Measurements from ENCODE around the gene MYLIP. TPM values are rescaled to one million over a fixed set of nuclear protein-coding genes. Genes with fewer than 3 reads are reported as not detected.

Gene MYLIP
- total RNA-seq, 4 donors from 2014 or later: 8.6 to 32.0 (median 17.5) TPM

GRCh38 chr6:16106991-16107787 is 21.7 kb upstream of the MYLIP start:
- 92 to 95% methylated on average over 3 to 8 of the region's 8 CpGs for WGBS, 2 donors
- H3K4me3 ChIP-seq: no peak overlapping the region
- TF ChIP-seq, protein P1, sequence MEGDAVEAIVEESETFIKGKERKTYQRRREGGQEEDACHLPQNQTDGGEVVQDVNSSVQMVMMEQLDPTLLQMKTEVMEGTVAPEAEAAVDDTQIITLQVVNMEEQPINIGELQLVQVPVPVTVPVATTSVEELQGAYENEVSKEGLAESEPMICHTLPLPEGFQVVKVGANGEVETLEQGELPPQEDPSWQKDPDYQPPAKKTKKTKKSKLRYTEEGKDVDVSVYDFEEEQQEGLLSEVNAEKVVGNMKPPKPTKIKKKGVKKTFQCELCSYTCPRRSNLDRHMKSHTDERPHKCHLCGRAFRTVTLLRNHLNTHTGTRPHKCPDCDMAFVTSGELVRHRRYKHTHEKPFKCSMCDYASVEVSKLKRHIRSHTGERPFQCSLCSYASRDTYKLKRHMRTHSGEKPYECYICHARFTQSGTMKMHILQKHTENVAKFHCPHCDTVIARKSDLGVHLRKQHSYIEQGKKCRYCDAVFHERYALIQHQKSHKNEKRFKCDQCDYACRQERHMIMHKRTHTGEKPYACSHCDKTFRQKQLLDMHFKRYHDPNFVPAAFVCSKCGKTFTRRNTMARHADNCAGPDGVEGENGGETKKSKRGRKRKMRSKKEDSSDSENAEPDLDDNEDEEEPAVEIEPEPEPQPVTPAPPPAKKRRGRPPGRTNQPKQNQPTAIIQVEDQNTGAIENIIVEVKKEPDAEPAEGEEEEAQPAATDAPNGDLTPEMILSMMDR (IDR thresholded peaks at IDR 0.05): no peak
- TF ChIP-seq POLR2A (IDR thresholded peaks at IDR 0.05): no peak
- H3K36me3 ChIP-seq: no peaks in the 10 kb centered on the region
- no peak overlapping the region for H3K27ac ChIP-seq
- DNase-seq: no peak
- H3K9me3 ChIP-seq: no peaks in the 10 kb centered on the region
- intact Hi-C loops (cut with DNase I): no loop called here
- H3K4me1 ChIP-seq: no peaks in the 10 kb centered on the region
- H3K27me3 ChIP-seq: no peaks in the 10 kb centered on the region

DNA sequence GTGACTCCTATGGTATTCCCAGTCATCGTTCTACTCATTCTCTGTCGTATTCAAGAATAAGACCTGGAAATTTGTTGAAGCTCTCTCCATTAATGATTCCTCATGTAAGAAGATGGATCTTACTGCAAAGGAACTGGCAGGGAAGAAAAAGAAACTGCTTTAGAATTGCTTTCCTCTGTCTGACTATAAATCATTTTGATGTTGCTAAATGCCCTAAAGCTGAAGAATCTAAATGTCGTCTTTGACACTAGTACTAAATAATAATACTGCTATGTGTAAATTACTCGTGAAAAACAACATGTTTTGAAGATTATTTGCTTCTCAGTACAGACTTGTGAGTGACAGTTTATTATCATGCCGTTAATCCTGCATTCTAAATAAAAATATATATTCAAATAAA is 20.5 kb upstream of the MYLIP start:
- no peak for DNase-seq
- no peaks in the 10 kb centered on the region for H3K9me3 ChIP-seq
- no peak overlapping the region for H3K27ac ChIP-seq
- no peak overlapping the region for H3K4me3 ChIP-seq
- 66 to 70% methylated on average over 5 of the region's 5 CpGs for WGBS, 2 donors
- no peaks in the 10 kb centered on the region for H3K36me3 ChIP-seq
- no peaks in the 10 kb centered on the region for H3K27me3 ChIP-seq
- TF ChIP-seq, protein P1 (IDR thresholded peaks at IDR 0.05): no peak
- no peak for TF ChIP-seq POLR2A (IDR thresholded peaks at IDR 0.05)
- H3K4me1 ChIP-seq: no peaks in the 10 kb centered on the region
- intact Hi-C loops (cut with DNase I): no loop called here

DNA sequence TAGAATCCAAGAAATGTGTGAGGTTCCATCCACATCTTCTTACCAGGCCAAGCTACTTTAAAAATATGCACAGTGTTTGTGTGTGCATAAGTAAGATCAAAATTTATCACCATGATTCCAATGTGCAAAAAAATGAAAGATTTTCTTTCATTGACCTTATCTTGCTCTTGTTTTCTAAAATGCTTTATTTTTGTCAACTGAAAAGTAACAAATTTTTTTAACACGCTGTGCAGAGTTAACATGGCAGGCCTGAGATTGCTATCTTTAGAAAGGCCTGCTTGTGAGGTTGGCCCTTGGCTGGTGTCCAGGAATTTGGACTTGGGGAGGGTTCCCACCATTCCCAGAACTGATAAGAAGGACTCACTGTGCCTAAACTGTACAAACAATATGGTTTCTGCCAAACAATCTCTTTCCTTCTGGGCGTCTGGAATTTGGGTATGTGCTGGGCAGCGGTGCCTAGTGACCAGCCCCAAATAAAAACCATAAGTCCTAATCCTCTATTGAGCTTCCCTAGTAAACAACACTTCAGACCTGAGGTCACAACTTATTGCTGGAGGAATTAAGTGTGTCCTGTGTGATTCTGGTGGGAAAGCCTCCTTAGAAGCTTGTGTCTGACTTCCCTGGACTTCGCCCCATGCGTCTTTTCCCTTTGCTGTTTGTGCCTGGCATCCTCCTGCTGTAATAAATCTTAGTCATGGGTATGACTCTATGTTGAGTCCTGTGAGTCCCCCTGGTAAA is 19.8 kb upstream of the MYLIP start:
- WGBS, 2 donors: 79 to 81% methylated on average over 5 of the region's 5 CpGs
- intact Hi-C loops (cut with DNase I): no loop called here
- Histone ChIP-seq H3K27me3 (no peaks in the 10 kb centered on the region), H3K4me3 (no peak overlapping the region), H3K36me3 (no peaks in the 10 kb centered on the region), H3K9me3 (no peaks in the 10 kb centered on the region), H3K27ac (peak overlapping the region in 1 of 4 donors; percentile 38), H3K4me1 (no peaks in the 10 kb centered on the region)
- DNase-seq: no peak
- TF ChIP-seq, protein P1 (IDR thresholded peaks at IDR 0.05): no peak
- TF ChIP-seq POLR2A (IDR thresholded peaks at IDR 0.05): no peak

DNA sequence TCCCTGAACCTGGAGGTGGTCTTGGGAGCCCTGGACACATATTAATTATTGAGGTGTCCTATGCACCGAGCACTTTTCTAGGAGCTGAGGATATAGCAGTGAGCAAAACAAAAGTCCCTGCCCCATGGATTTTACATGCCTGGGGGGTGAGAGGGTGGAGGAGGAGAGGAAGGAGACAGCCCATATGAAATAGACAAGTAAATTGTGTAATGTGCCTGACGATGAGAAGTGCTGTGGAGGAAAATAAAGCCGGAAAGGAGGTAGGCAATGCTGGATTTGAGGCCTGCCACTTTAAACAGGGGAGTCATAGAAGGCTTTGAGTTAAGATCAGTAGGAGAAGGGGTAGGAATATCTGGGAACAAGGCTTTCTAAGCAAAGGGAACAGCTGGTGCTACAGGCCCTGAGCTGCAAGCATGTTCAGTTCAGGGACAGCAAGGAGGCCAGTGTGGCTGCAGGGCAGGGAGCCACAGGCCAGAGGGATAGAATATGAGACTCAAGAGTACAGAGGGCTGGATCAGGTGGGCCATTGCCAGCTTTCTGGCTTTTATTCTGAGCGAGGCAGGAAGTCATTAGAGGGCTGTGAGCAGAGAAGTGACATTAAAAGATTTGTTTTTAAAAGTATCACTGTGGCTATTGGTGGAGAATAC is 19.1 kb upstream of the MYLIP start:
- intact Hi-C loops (cut with DNase I): no loop called here
- DNase-seq: no peak
- H3K36me3 ChIP-seq: no peaks in the 10 kb centered on the region
- no peak overlapping the region for H3K4me3 ChIP-seq
- H3K4me1 ChIP-seq: no peaks in the 10 kb centered on the region
- peak overlapping the region in 2 of 4 donors; percentile 3 to 38 for H3K27ac ChIP-seq
- H3K9me3 ChIP-seq: no peaks in the 10 kb centered on the region
- WGBS, 2 donors: 54 to 63% methylated on average over 3 to 4 of the region's 4 CpGs
- H3K27me3 ChIP-seq: no peaks in the 10 kb centered on the region
- TF ChIP-seq, protein P1 (IDR thresholded peaks at IDR 0.05): no peak
- no peak for TF ChIP-seq POLR2A (IDR thresholded peaks at IDR 0.05)

- 82 to 85% methylated on average over 4 of the region's 4 CpGs for WGBS, 2 donors
- intact Hi-C loops (cut with DNase I): no loop called here
These were observed 10.1 kb upstream of the MYLIP start for GRCh38 chr6:16118825-16119224.

More at GRCh38 chr6:16118825-16119224, 10.1 kb upstream of the MYLIP start:
- TF ChIP-seq, protein P1 (IDR thresholded peaks at IDR 0.05): no peak
- no peak for TF ChIP-seq POLR2A (IDR thresholded peaks at IDR 0.05)
- H3K4me1 ChIP-seq: no peaks in the 10 kb centered on the region
- no peaks in the 10 kb centered on the region for H3K9me3 ChIP-seq
- no peak for DNase-seq
- H3K27ac ChIP-seq: no peak overlapping the region
- no peak overlapping the region for H3K4me3 ChIP-seq
- H3K27me3 ChIP-seq: peaks cover 0 to 5% (median 0%) of the 10 kb centered on the region in 4 donors
- no peaks in the 10 kb centered on the region for H3K36me3 ChIP-seq
